AG20443 (cell line): Measurements from ENCODE around the gene TENT5C.
"Not testable (repeated sequence)": the region's sequence is repeated elsewhere in the genome, so short reads cannot be mapped to it uniquely, and the experiment has no call there.

Experiments
- DNase-seq: peaks from one replicate; pipeline ENCODE4 v3.0.0; 2012; ENCODE audit warnings: low spot score, mixed read lengths

TENT5C gene

GRCh38 chr1:117605774-117606648, at the start of gene TENT5C:
Gene TENT5C (plus strand): TSS chr1:117606048. CDS start chr1:117622869, 16,821 bp downstream.
- DNase-seq, result peak; percentile 99

GRCh38 chr1:117556341-117556740, 49.5 kb upstream of the TENT5C start:
- DNase-seq, result no peak

GRCh38 chr1:117556976-117557375, 48.9 kb upstream of the TENT5C start:
- no peak for DNase-seq

- DNase-seq, result not testable (repeated sequence)
Measured at GRCh38 chr1:117558451-117558850, 47.4 kb upstream of the TENT5C start.

GRCh38 chr1:117559139-117559538, 46.7 kb upstream of the TENT5C start:
- no peak for DNase-seq

- DNase-seq, result no peak
Measured at GRCh38 chr1:117559985-117560384, 45.9 kb upstream of the TENT5C start.

GRCh38 chr1:117561071-117561470, 44.8 kb upstream of the TENT5C start:
- DNase-seq, result no peak

- DNase-seq, result no peak
Measured at GRCh38 chr1:117561551-117561950, 44.3 kb upstream of the TENT5C start.

- DNase-seq, result peak; percentile 4
Measured at GRCh38 chr1:117562581-117563491, 43.0 kb upstream of the TENT5C start.

- no peak for DNase-seq
Measured at GRCh38 chr1:117563492-117563875, 42.4 kb upstream of the TENT5C start.

- no peak for DNase-seq
Measured at GRCh38 chr1:117564227-117565075, 41.4 kb upstream of the TENT5C start.

- no peak for DNase-seq
Measured at GRCh38 chr1:117565076-117565556, 40.7 kb upstream of the TENT5C start.

GRCh38 chr1:117565745-117566455, 39.9 kb upstream of the TENT5C start:
- DNase-seq, result peak; percentile 8

GRCh38 chr1:117566556-117566955, 39.3 kb upstream of the TENT5C start:
- peak; percentile 5 for DNase-seq

- DNase-seq, result no peak
Measured at GRCh38 chr1:117567435-117567834, 38.4 kb upstream of the TENT5C start.

- peak; percentile 6 for DNase-seq
Measured at GRCh38 chr1:117567976-117568375, 37.9 kb upstream of the TENT5C start.

- DNase-seq, result no peak
Measured at GRCh38 chr1:117568999-117569398, 36.8 kb upstream of the TENT5C start.

- no peak for DNase-seq
Measured at GRCh38 chr1:117569856-117570255, 36.0 kb upstream of the TENT5C start.

GRCh38 chr1:117570988-117571409, 34.8 kb upstream of the TENT5C start:
- DNase-seq, result no peak

GRCh38 chr1:117571496-117571895, 34.4 kb upstream of the TENT5C start:
- no peak for DNase-seq

GRCh38 chr1:117572546-117572945, 33.3 kb upstream of the TENT5C start:
- DNase-seq, result no peak
